Measurements from ENCODE around the gene DUSP2. TPM values are rescaled to one million over a fixed set of nuclear protein-coding genes. Genes with fewer than 3 reads are reported as not detected.

DUSP2 gene
- total and polyA plus RNA-seq, 9 of the 15 experiments (the other 6 are each of a cell fraction or from before 2014, with no cell fraction given) = 0.04 to 0.18 TPM; not detected in 7

- peak; percentile 80 for TF ChIP-seq USF2 (CRISPR knock-in tag; IDR thresholded peaks at IDR 0.05)
- TF ChIP-seq CBFA2T2 (conservative IDR thresholded peaks at IDR 0.05) = 0 out of 2 replicates have a peak, but pooled peaks have one; percentile 4
- TF ChIP-seq SNRNP70 (optimal IDR thresholded peaks at IDR 0.05; ENCODE audit: low read depth, low read length) = no peak
- TF ChIP-seq TFAP4 (CRISPR knock-in tag; IDR thresholded peaks at IDR 0.05; ENCODE audit: borderline replicate concordance) = no peak
- no peak for TF ChIP-seq SAFB (IDR thresholded peaks at IDR 0.05; ENCODE audit: borderline replicate concordance, low read depth, low read length)
- TF ChIP-seq SPI1 (IDR thresholded peaks at IDR 0.05; ENCODE audit: borderline replicate concordance, low read depth, low read length) = no peak
- no peak for TF ChIP-seq ZNF551 (CRISPR knock-in tag; IDR thresholded peaks at IDR 0.05)
- no peak for TF ChIP-seq NR3C1 (CRISPR knock-in tag; IDR thresholded peaks at IDR 0.05)
- no peak for TF ChIP-seq SAFB2 (IDR thresholded peaks at IDR 0.05; ENCODE audit: borderline replicate concordance, low read depth, low read length, severe bottlenecking)
- peak; percentile 60; the same call in 1 of the 2 replicates for TF ChIP-seq RAD51 (IDR thresholded peaks at IDR 0.05; ENCODE audit: borderline replicate concordance, low read depth)
- no peak for TF ChIP-seq SMARCA4 (IDR thresholded peaks at IDR 0.05)
- TF ChIP-seq MBD2 (IDR thresholded peaks at IDR 0.05; ENCODE audit: borderline replicate concordance, low read depth) = no peak
Observed at GRCh38 chr2:96164459-96165184, 19.4 kb upstream of the DUSP2 start (continued).

Data from K562 (cell line).